Embryonic facial prominence (tissue), 1 donor: Measurements from ENCODE around the gene TTC22.

ENCODE experiments used
- DNase-seq: peaks from one replicate; pipeline ENCODE4 v3.0.0-alpha.2; 2016; ENCODE audit errors: extremely low spot score

The TTC22 gene

GRCh38 chr1:54800899-54801759 lies at the start of gene TTC22:
Gene TTC22 (minus strand): TSS chr1:54801323. CDS start chr1:54801163, 160 bp downstream.
- DNase-seq: no peak

GRCh38 chr1:54850737-54851136 lies 49.6 kb upstream of the TTC22 start:
- no peak for DNase-seq

GRCh38 chr1:54850069-54850730 lies 49.1 kb upstream of the TTC22 start:
- DNase-seq: no peak

- no peak for DNase-seq
Observed at GRCh38 chr1:54849219-54850068, 48.3 kb upstream of the TTC22 start.

GRCh38 chr1:54848134-54848948 lies 47.2 kb upstream of the TTC22 start:
- no peak for DNase-seq

GRCh38 chr1:54846716-54847284 lies 45.7 kb upstream of the TTC22 start:
- no peak for DNase-seq

- no peak for DNase-seq
Observed at GRCh38 chr1:54846301-54846700, 45.2 kb upstream of the TTC22 start.

GRCh38 chr1:54845772-54846171 lies 44.6 kb upstream of the TTC22 start:
- DNase-seq: no peak

GRCh38 chr1:54844564-54844963 lies 43.4 kb upstream of the TTC22 start:
- no peak for DNase-seq

- no peak for DNase-seq
Observed at GRCh38 chr1:54843449-54843848, 42.3 kb upstream of the TTC22 start.

- no peak for DNase-seq
Observed at GRCh38 chr1:54842963-54843362, 41.8 kb upstream of the TTC22 start.

- no peak for DNase-seq
Observed at GRCh38 chr1:54842206-54842915, 41.2 kb upstream of the TTC22 start.

- no peak for DNase-seq
Observed at GRCh38 chr1:54839824-54840223, 38.7 kb upstream of the TTC22 start.

- no peak for DNase-seq
Observed at GRCh38 chr1:54838565-54839180, 37.5 kb upstream of the TTC22 start.

- DNase-seq: no peak
Observed at GRCh38 chr1:54837002-54837853, 36.1 kb upstream of the TTC22 start.

- no peak for DNase-seq
Observed at GRCh38 chr1:54836594-54836993, 35.5 kb upstream of the TTC22 start.

GRCh38 chr1:54835970-54836369 lies 34.8 kb upstream of the TTC22 start:
- DNase-seq: no peak

GRCh38 chr1:54835131-54835898 lies 34.2 kb upstream of the TTC22 start:
- no peak for DNase-seq
